ENCODE measurements around the gene SUPT3H. TPM values are rescaled to one million over a fixed set of nuclear protein-coding genes. Genes with fewer than 3 reads are reported as not detected.

Gene SUPT3H
- total and polyA plus RNA-seq, 2 of the 13 experiments (the other 11 are each of a cell fraction or from before 2014, with no cell fraction given) = 11.9 to 36.1 TPM

- TF ChIP-seq UBTF (CRISPR knock-in tag; IDR thresholded peaks at IDR 0.05) (no peak), CEBPG (CRISPR knock-in tag; IDR thresholded peaks at IDR 0.05) (no peak), ZNF850 (CRISPR knock-in tag; conservative IDR thresholded peaks at IDR 0.05) (no peak)
- TF ChIP-seq, protein P1, sequence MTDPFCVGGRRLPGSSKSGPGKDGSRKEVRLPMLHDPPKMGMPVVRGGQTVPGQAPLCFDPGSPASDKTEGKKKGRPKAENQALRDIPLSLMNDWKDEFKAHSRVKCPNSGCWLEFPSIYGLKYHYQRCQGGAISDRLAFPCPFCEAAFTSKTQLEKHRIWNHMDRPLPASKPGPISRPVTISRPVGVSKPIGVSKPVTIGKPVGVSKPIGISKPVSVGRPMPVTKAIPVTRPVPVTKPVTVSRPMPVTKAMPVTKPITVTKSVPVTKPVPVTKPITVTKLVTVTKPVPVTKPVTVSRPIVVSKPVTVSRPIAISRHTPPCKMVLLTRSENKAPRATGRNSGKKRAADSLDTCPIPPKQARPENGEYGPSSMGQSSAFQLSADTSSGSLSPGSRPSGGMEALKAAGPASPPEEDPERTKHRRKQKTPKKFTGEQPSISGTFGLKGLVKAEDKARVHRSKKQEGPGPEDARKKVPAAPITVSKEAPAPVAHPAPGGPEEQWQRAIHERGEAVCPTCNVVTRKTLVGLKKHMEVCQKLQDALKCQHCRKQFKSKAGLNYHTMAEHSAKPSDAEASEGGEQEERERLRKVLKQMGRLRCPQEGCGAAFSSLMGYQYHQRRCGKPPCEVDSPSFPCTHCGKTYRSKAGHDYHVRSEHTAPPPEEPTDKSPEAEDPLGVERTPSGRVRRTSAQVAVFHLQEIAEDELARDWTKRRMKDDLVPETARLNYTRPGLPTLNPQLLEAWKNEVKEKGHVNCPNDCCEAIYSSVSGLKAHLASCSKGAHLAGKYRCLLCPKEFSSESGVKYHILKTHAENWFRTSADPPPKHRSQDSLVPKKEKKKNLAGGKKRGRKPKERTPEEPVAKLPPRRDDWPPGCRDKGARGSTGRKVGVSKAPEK (CRISPR knock-in tag; IDR thresholded peaks at IDR 0.05; ENCODE audit: borderline replicate concordance) = no peak
Measured at GRCh38 chr6:44985006-44985405, 392.7 kb downstream of the SUPT3H start (continued).

- Histone ChIP-seq H3K27ac (ENCODE audit: extremely low read length, insufficient read depth, low read length) (peak overlapping the region; percentile 4), H3K27me3 (ENCODE audit: control insufficient read depth in 1 of 2, insufficient read depth in 2 of 2, low read length in 2 of 2) (no peaks in the 10 kb centered on the region), H2AFZ (ENCODE audit: low read length) (no peak overlapping the region), H3K9ac (ENCODE audit: insufficient read depth, low read depth, low read length) (no peak overlapping the region), H3K4me3 (replicated peaks in 1 of 3; ENCODE audit: insufficient read depth in 1 of 3, low read depth in 2 of 3, low read length in 3 of 3) (no peak overlapping the region), H3K4me2 (ENCODE audit: low read depth, low read length) (no peak overlapping the region; the same call in 1 of the 2 replicates), H3K9me3 (ENCODE audit: low read length) (no peaks in the 10 kb centered on the region), H3K79me2 (ENCODE audit: insufficient read depth, low read length) (no peaks in the 10 kb centered on the region), H3K36me3 (replicated peaks in 1 of 2; ENCODE audit: control insufficient read depth in 1 of 2, insufficient read depth in 2 of 2, low read length in 2 of 2) (no peaks in the 10 kb centered on the region), H4K20me1 (ENCODE audit: insufficient read depth, low read length) (no peaks in the 10 kb centered on the region), H3K4me1 (ENCODE audit: insufficient read depth, low read length) (peaks cover 16% of the 10 kb centered on the region)
- FAIRE-seq (no peak), DNase-seq (ENCODE audit: low spot score) (peak; percentile 5), ATAC-seq (peak; percentile 61; the same call in 2 of the 3 replicates)
- POLR2A ChIA-PET = no interaction called here
- intact Hi-C loops (cut with micrococcal nuclease; ENCODE audit: unreplicated experiment) (no loop called here), in situ Hi-C loops (cut with HindIII; ENCODE audit: extremely low pct_ligation_motif_present, low pct_unique_long_range_greater_than_20kb) (no loop called here)
- no TSS peak for BruUV-seq (replicated peaks)
- CTCF ChIA-PET (ENCODE audit: low intra/inter-chr PET ratio, low total read pairs) = no interaction called here
- WGBS (ENCODE audit: low lambda C conversion rate) = 55% methylated on average over 4 of the region's 4 CpGs
- no peak for TF ChIP-seq ZNF414 (CRISPR knock-in tag; IDR thresholded peaks at IDR 0.05)
- TF ChIP-seq NCOA5 (CRISPR knock-in tag; IDR thresholded peaks at IDR 0.05) = no peak
- no peak for TF ChIP-seq CEBPG (CRISPR knock-in tag; IDR thresholded peaks at IDR 0.05)
- no peak for TF ChIP-seq PRDM4 (CRISPR knock-in tag; IDR thresholded peaks at IDR 0.05; ENCODE audit: borderline replicate concordance)
- no peak for TF ChIP-seq ZNF703 (CRISPR knock-in tag; IDR thresholded peaks at IDR 0.05; ENCODE audit: borderline replicate concordance)
- TF ChIP-seq, protein P2, sequence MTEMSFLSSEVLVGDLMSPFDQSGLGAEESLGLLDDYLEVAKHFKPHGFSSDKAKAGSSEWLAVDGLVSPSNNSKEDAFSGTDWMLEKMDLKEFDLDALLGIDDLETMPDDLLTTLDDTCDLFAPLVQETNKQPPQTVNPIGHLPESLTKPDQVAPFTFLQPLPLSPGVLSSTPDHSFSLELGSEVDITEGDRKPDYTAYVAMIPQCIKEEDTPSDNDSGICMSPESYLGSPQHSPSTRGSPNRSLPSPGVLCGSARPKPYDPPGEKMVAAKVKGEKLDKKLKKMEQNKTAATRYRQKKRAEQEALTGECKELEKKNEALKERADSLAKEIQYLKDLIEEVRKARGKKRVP (CRISPR knock-in tag; IDR thresholded peaks at IDR 0.05) = no peak
- TF ChIP-seq ELF3 (CRISPR knock-in tag; IDR thresholded peaks at IDR 0.05) = 0 out of 2 replicates have a peak, but pooled peaks have one; percentile 6
- peak; percentile 71; the same call in 1 of the 2 replicates for TF ChIP-seq ZNF724P (CRISPR knock-in tag; IDR thresholded peaks at IDR 0.05; ENCODE audit: borderline replicate concordance)
Measured at GRCh38 chr6:44983467-44984365, 394.0 kb downstream of the SUPT3H start.

Data from HepG2 (cell line).